ENCODE results near the gene BCORL1.
A peak's percentile ranks its signal among the peaks of the same experiment; 100 is the strongest.

BCORL1 gene

GRCh38 chrX:129982300-129983251, at the start of gene BCORL1:
Gene BCORL1 (plus strand): TSS chrX:129982635. CDS start chrX:130005232, 22,597 bp downstream.
- Histone ChIP-seq H3K27me3 (ENCODE audit: control insufficient read depth, insufficient read depth, low read length) (peaks cover 62% of the 10 kb centered on the region), H3K9ac (ENCODE audit: low read depth, low read length) (no peak within 1 kb of the TSS), H3K4me3 (ENCODE audit: low read depth, low read length) (peak within 1 kb of the TSS; percentile 66), H3K9me3 (ENCODE audit: control insufficient read depth, insufficient read depth, low read length) (no peaks in the 10 kb centered on the region), H3K36me3 (ENCODE audit: control insufficient read depth, insufficient read depth, low read length) (no peaks in the 10 kb centered on the region), H3K4me1 (ENCODE audit: control insufficient read depth, insufficient read depth, low read length) (no peaks in the 10 kb centered on the region)

- Histone ChIP-seq H3K9ac (ENCODE audit: low read depth, low read length) (no peak overlapping the region), H3K27me3 (ENCODE audit: control insufficient read depth, insufficient read depth, low read length) (peaks cover 52% of the 10 kb centered on the region), H3K4me3 (ENCODE audit: low read depth, low read length) (peak overlapping the region; percentile 24), H3K4me1 (ENCODE audit: control insufficient read depth, insufficient read depth, low read length) (peaks cover 12% of the 10 kb centered on the region), H3K36me3 (ENCODE audit: control insufficient read depth, insufficient read depth, low read length) (peaks cover 6% of the 10 kb centered on the region), H3K9me3 (ENCODE audit: control insufficient read depth, insufficient read depth, low read length) (no peaks in the 10 kb centered on the region)
These were observed 49.6 kb upstream of the BCORL1 start for GRCh38 chrX:129932821-129933321.

DNA sequence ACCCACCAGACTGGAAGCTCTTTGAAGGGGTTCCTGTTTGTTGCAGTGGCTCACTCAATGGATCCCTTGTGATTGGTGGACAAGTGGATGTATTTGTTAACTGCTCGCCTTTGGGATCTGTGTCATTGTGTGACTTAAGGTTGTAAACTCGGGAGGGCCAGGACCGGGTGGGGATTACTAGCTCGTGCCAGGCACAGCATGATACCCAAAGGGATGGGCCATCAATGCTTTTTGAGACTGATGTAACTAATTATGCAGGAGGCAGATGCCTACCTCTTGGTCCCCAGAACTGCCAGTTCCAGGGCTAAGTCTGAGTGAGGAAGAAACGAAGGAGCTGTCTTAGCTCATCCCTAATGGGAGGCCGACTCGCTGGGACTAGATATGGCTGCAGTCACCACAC, 48.7 kb upstream of the BCORL1 start:
- no peak overlapping the region for H3K9ac ChIP-seq (ENCODE audit: low read depth, low read length)
- peak overlapping the region; percentile 16 for H3K4me3 ChIP-seq (ENCODE audit: low read depth, low read length)
- no peaks in the 10 kb centered on the region for H3K9me3 ChIP-seq (ENCODE audit: control insufficient read depth, insufficient read depth, low read length)
- peaks cover 16% of the 10 kb centered on the region for H3K4me1 ChIP-seq (ENCODE audit: control insufficient read depth, insufficient read depth, low read length)
- H3K27me3 ChIP-seq (ENCODE audit: control insufficient read depth, insufficient read depth, low read length): peaks cover 60% of the 10 kb centered on the region
- H3K36me3 ChIP-seq (ENCODE audit: control insufficient read depth, insufficient read depth, low read length): peaks cover 5% of the 10 kb centered on the region

GRCh38 chrX:129934461-129934860, 48.0 kb upstream of the BCORL1 start:
- Histone ChIP-seq H3K4me3 (ENCODE audit: low read depth, low read length) (peak overlapping the region; percentile 9), H3K4me1 (ENCODE audit: control insufficient read depth, insufficient read depth, low read length) (peaks cover 16% of the 10 kb centered on the region), H3K9me3 (ENCODE audit: control insufficient read depth, insufficient read depth, low read length) (no peaks in the 10 kb centered on the region), H3K27me3 (ENCODE audit: control insufficient read depth, insufficient read depth, low read length) (peaks cover 67% of the 10 kb centered on the region), H3K36me3 (ENCODE audit: control insufficient read depth, insufficient read depth, low read length) (no peaks in the 10 kb centered on the region), H3K9ac (ENCODE audit: low read depth, low read length) (no peak overlapping the region)

GRCh38 chrX:129934952-129935351, 47.5 kb upstream of the BCORL1 start:
- Histone ChIP-seq H3K9me3 (ENCODE audit: control insufficient read depth, insufficient read depth, low read length) (no peaks in the 10 kb centered on the region), H3K36me3 (ENCODE audit: control insufficient read depth, insufficient read depth, low read length) (no peaks in the 10 kb centered on the region), H3K9ac (ENCODE audit: low read depth, low read length) (no peak overlapping the region), H3K4me1 (ENCODE audit: control insufficient read depth, insufficient read depth, low read length) (peaks cover 18% of the 10 kb centered on the region), H3K4me3 (ENCODE audit: low read depth, low read length) (peak overlapping the region; percentile 16), H3K27me3 (ENCODE audit: control insufficient read depth, insufficient read depth, low read length) (peaks cover 72% of the 10 kb centered on the region)

GRCh38 chrX:129938081-129938480, 44.4 kb upstream of the BCORL1 start:
- peaks cover 80% of the 10 kb centered on the region for H3K27me3 ChIP-seq (ENCODE audit: control insufficient read depth, insufficient read depth, low read length)

DNA sequence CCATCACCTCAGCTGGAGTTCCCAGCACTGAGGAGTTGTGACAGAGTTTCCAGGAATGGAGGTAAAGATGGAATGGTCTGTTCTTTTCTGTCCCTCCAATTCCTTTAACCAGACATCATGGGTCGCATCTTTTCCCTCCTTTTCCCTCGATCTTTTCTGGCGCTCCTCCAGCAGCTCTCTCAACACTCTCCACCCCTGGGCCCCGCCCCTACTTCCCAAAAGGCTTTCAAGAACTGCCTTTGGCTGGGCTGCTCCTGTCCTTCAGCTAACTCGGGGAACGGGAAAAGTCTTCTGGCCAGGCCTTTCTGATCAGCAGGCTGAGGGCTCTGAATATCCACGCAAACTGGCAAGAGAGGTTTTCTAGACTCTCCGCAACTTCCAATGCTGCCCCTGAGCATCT, 42.4 kb upstream of the BCORL1 start:
- Histone ChIP-seq H3K4me1 (ENCODE audit: control insufficient read depth, insufficient read depth, low read length) (peaks cover 10% of the 10 kb centered on the region), H3K9me3 (ENCODE audit: control insufficient read depth, insufficient read depth, low read length) (no peaks in the 10 kb centered on the region), H3K27me3 (ENCODE audit: control insufficient read depth, insufficient read depth, low read length) (peaks cover 64% of the 10 kb centered on the region), H3K36me3 (ENCODE audit: control insufficient read depth, insufficient read depth, low read length) (no peaks in the 10 kb centered on the region), H3K4me3 (ENCODE audit: low read depth, low read length) (no peak overlapping the region), H3K9ac (ENCODE audit: low read depth, low read length) (no peak overlapping the region)

More at GRCh38 chrX:129938081-129938480, 44.4 kb upstream of the BCORL1 start:
- no peaks in the 10 kb centered on the region for H3K9me3 ChIP-seq (ENCODE audit: control insufficient read depth, insufficient read depth, low read length)
- no peak overlapping the region for H3K4me3 ChIP-seq (ENCODE audit: low read depth, low read length)
- no peak overlapping the region for H3K9ac ChIP-seq (ENCODE audit: low read depth, low read length)
- peaks cover 18% of the 10 kb centered on the region for H3K4me1 ChIP-seq (ENCODE audit: control insufficient read depth, insufficient read depth, low read length)
- no peaks in the 10 kb centered on the region for H3K36me3 ChIP-seq (ENCODE audit: control insufficient read depth, insufficient read depth, low read length)

DNA sequence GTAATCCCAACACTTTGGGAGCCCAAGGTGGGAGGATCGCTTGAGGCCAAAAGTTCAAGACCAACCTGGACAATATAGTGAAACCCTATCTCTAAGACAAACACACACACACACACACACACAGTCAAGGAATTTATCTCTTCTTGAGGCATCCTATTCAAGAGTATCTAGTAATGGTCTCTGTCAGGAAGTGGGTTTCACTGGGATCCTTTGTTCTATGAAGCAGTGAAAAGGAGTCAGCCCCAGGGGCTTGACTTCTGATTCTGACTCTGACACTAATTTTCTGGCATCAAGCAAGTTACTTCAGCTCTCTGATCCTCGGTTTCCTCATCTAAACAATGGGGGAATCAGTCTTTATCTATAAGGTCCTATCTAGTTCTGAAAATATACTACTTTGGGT, 41.7 kb upstream of the BCORL1 start:
- H3K4me3 ChIP-seq (ENCODE audit: low read depth, low read length): no peak overlapping the region
- no peaks in the 10 kb centered on the region for H3K36me3 ChIP-seq (ENCODE audit: control insufficient read depth, insufficient read depth, low read length)
- H3K9me3 ChIP-seq (ENCODE audit: control insufficient read depth, insufficient read depth, low read length): no peaks in the 10 kb centered on the region
- H3K27me3 ChIP-seq (ENCODE audit: control insufficient read depth, insufficient read depth, low read length): peaks cover 61% of the 10 kb centered on the region
- H3K4me1 ChIP-seq (ENCODE audit: control insufficient read depth, insufficient read depth, low read length): peaks cover 9% of the 10 kb centered on the region
- H3K9ac ChIP-seq (ENCODE audit: low read depth, low read length): no peak overlapping the region

- Histone ChIP-seq H3K27me3 (ENCODE audit: control insufficient read depth, insufficient read depth, low read length) (peaks cover 31% of the 10 kb centered on the region), H3K9me3 (ENCODE audit: control insufficient read depth, insufficient read depth, low read length) (no peaks in the 10 kb centered on the region), H3K9ac (ENCODE audit: low read depth, low read length) (no peak overlapping the region), H3K4me1 (ENCODE audit: control insufficient read depth, insufficient read depth, low read length) (no peaks in the 10 kb centered on the region), H3K36me3 (ENCODE audit: control insufficient read depth, insufficient read depth, low read length) (no peaks in the 10 kb centered on the region), H3K4me3 (ENCODE audit: low read depth, low read length) (no peak overlapping the region)
These were observed 37.3 kb upstream of the BCORL1 start for GRCh38 chrX:129945131-129945530.

- H3K4me3 ChIP-seq (ENCODE audit: low read depth, low read length): peak overlapping the region; percentile 63
- no peaks in the 10 kb centered on the region for H3K36me3 ChIP-seq (ENCODE audit: control insufficient read depth, insufficient read depth, low read length)
- H3K9me3 ChIP-seq (ENCODE audit: control insufficient read depth, insufficient read depth, low read length): no peaks in the 10 kb centered on the region
- H3K27me3 ChIP-seq (ENCODE audit: control insufficient read depth, insufficient read depth, low read length): peaks cover 73% of the 10 kb centered on the region
- peaks cover 15% of the 10 kb centered on the region for H3K4me1 ChIP-seq (ENCODE audit: control insufficient read depth, insufficient read depth, low read length)
- H3K9ac ChIP-seq (ENCODE audit: low read depth, low read length): no peak overlapping the region
These were observed 29.1 kb upstream of the BCORL1 start for GRCh38 chrX:129953334-129953648.

- H3K36me3 ChIP-seq (ENCODE audit: control insufficient read depth, insufficient read depth, low read length): no peaks in the 10 kb centered on the region
- H3K27me3 ChIP-seq (ENCODE audit: control insufficient read depth, insufficient read depth, low read length): peaks cover 79% of the 10 kb centered on the region
- H3K4me1 ChIP-seq (ENCODE audit: control insufficient read depth, insufficient read depth, low read length): peaks cover 16% of the 10 kb centered on the region
- H3K9me3 ChIP-seq (ENCODE audit: control insufficient read depth, insufficient read depth, low read length): no peaks in the 10 kb centered on the region
- H3K9ac ChIP-seq (ENCODE audit: low read depth, low read length): no peak overlapping the region
- peak overlapping the region; percentile 63 for H3K4me3 ChIP-seq (ENCODE audit: low read depth, low read length)
These were observed 28.6 kb upstream of the BCORL1 start for GRCh38 chrX:129953881-129954280.

- Histone ChIP-seq H3K27me3 (ENCODE audit: control insufficient read depth, insufficient read depth, low read length) (peaks cover 85% of the 10 kb centered on the region), H3K4me1 (ENCODE audit: control insufficient read depth, insufficient read depth, low read length) (peaks cover 17% of the 10 kb centered on the region), H3K4me3 (ENCODE audit: low read depth, low read length) (no peak overlapping the region), H3K36me3 (ENCODE audit: control insufficient read depth, insufficient read depth, low read length) (no peaks in the 10 kb centered on the region), H3K9ac (ENCODE audit: low read depth, low read length) (no peak overlapping the region), H3K9me3 (ENCODE audit: control insufficient read depth, insufficient read depth, low read length) (no peaks in the 10 kb centered on the region)
These were observed 27.6 kb upstream of the BCORL1 start for GRCh38 chrX:129954804-129955203.

All from iPS-15b (cell line).